Esophagus muscularis mucosa (tissue), 4 donors: Measurements from ENCODE around the gene PODNL1.

ENCODE experiments used
- CTCF ChIP-seq, 3 experiments: fragments of 200-600 bp in 2 of 3; fragments of 450-650 bp in 1 of 3; sonication (generic) in 2 of 3; IDR thresholded peaks; one replicate each; pipeline ENCODE4 v1.5.1; 2017 to 2019; ENCODE audit warnings: antibody characterized with exemption in 3 of 3, mild to moderate bottlenecking in 2 of 3, moderate library complexity in 1 of 3
- EP300 ChIP-seq: sonication (generic); formaldehyde crosslinking; IDR thresholded peaks from one replicate; pipeline ENCODE4 v1.6.1; 2017; ENCODE audit warnings: antibody characterized with exemption
- POLR2A ChIP-seq: fragments of 450-650 bp; IDR thresholded peaks from one replicate; pipeline ENCODE4 v1.6.1; 2017; ENCODE audit warnings: antibody characterized with exemption, moderate library complexity, mild to moderate bottlenecking, low read depth
- POLR2AphosphoS5 ChIP-seq, 2 donors: sonication (generic); formaldehyde crosslinking; IDR thresholded peaks; one replicate each; pipeline ENCODE4 v1.6.1; 2017; ENCODE audit warnings: antibody characterized with exemption in 2 of 2

- TF ChIP-seq CTCF (IDR thresholded peaks at IDR 0.05) (no peak), POLR2AphosphoS5 (IDR thresholded peaks at IDR 0.05) (no peak), EP300 (no peak), POLR2A (no peak)
These were observed 39.6 kb upstream of the PODNL1 start for GRCh38 chr19:13977803-13978202.
